ENCODE results near the gene HOXD3. TPM values are rescaled to one million over a fixed set of nuclear protein-coding genes. Genes with fewer than 3 reads are reported as not detected.

Gene HOXD3
- total RNA-seq, 4 donors from 2014 or later, result 0.56 to 3.1 (median 1.7) TPM; not detected in 1

DNA sequence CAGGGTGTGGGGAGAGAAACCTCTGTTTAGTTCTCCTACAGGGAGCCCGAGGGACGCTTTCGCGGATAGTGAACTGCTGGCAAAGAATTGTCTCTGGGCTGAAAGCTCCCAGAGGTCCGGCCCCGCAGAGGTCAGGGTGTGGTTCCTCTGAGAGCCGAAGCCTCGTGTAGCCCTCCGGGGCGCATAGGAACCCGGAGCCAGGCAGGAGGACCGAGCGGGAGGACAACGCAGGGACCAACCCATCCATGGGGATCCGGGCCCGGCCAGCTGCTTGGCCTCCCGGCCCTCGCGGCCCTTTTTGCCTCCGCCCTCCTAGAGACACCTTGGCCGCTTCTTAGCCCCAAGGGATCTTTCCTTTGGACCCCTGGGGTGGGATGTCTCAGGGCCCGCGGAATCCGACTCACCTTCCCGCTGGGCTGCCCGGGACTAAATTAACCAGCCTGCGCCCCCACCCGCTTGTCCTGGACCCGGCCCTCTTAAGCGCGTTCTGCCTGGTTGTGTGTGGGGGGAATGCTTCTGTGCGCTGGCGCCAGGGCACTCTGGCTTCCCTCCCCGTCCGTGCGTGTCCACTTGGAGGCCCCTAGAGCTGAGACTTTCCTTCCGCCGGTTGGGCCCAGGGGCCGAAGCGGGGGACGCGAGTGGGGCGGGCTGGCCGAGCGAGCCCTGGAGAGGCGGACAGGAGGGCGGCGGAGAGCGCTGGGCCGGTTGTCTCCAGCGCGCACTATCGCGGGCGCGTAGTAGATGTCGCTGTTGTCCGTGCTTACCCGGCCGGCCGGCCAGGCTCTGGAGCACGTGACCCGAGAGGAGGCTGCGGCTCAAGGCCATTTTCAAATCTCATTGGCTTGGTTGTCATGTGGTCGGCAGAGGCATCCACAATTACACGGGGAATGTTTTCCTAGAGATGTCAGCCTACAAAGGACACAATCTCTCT lies 41.0 kb upstream of the HOXD3 start, which contains the start of gene HOXD10:
HOXD10 (plus strand) TSS at position 896 of the 931 bp plus-strand sequence. CDS start 56 bp downstream, outside the sequence.
- no peak within 1 kb of the TSS for H3K4me3 ChIP-seq (ENCODE audit: low read depth, poor library complexity, severe bottlenecking)
- TF ChIP-seq, protein P1, sequence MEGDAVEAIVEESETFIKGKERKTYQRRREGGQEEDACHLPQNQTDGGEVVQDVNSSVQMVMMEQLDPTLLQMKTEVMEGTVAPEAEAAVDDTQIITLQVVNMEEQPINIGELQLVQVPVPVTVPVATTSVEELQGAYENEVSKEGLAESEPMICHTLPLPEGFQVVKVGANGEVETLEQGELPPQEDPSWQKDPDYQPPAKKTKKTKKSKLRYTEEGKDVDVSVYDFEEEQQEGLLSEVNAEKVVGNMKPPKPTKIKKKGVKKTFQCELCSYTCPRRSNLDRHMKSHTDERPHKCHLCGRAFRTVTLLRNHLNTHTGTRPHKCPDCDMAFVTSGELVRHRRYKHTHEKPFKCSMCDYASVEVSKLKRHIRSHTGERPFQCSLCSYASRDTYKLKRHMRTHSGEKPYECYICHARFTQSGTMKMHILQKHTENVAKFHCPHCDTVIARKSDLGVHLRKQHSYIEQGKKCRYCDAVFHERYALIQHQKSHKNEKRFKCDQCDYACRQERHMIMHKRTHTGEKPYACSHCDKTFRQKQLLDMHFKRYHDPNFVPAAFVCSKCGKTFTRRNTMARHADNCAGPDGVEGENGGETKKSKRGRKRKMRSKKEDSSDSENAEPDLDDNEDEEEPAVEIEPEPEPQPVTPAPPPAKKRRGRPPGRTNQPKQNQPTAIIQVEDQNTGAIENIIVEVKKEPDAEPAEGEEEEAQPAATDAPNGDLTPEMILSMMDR (IDR thresholded peaks at IDR 0.05), result no peak
- TF ChIP-seq POLR2A (IDR thresholded peaks at IDR 0.05), result no peak
- intact Hi-C loops (cut with DNase I; ENCODE audit: low total_unique reads), result no loop called here
- 12 to 15% methylated on average over 36 to 65 of the region's 66 CpGs for WGBS, 2 donors
- peak in 1 of 2 donors; percentile 90 for DNase-seq (ENCODE audit: low spot score in 2 of 2)

DNA sequence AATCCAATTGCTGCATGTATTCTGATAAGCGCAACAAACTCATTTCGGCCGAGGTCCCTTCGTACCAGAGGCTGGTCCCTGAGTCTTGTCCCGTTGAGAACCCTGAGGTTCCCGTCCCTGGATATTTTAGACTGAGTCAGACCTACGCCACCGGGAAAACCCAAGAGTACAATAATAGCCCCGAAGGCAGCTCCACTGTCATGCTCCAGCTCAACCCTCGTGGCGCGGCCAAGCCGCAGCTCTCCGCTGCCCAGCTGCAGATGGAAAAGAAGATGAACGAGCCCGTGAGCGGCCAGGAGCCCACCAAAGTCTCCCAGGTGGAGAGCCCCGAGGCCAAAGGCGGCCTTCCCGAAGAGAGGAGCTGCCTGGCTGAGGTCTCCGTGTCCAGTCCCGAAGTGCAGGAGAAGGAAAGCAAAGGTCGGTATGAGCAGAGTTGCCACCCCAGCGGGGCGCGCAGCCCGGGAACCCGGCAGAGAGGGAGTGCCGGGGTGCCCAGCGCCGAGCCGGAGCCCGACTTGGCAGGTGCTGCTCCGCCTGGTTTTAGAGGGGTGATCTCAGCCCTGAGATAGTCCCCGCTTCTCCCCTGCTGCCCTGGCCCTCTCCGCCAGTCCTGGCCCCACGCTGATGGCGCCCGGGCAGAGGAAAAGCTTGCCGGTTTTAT lies 39.8 kb upstream of the HOXD3 start:
- no peak for TF ChIP-seq POLR2A (IDR thresholded peaks at IDR 0.05)
- TF ChIP-seq, protein P1 (IDR thresholded peaks at IDR 0.05), result no peak
- 15 to 16% methylated on average over 29 to 34 of the region's 40 CpGs for WGBS, 2 donors

DNA sequence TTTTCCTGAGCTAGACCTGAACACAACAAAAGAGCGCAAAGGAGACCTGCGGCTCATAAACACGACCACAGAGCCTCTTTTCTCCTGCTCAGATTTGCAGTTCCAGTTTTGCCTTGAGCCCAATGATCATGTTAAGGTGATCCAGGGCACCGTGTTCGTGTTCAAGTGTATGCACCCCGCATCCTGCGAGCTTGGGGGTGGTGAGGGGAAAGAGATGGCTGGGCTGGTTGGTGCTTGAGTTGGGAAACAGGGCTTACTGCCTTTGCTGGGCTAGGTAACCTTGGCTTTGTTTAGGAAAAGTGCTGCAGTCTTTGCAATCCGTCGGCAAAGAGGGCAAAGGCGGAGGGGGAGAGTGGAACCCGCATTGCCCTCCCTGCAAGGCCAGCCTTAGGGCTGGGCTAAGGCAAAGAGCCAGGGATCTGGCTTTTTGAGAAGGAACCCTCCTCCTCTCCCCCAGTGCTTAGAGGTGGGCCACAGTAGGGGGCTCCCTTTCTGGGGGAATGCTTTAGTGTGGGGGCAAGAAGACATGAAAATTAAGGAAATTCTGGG lies 39.2 kb upstream of the HOXD3 start:
- H3K4me3 ChIP-seq (ENCODE audit: low read depth, poor library complexity, severe bottlenecking), result no peak overlapping the region
- WGBS, 2 donors, result 14 to 29% methylated on average over 11 of the region's 11 CpGs
- intact Hi-C loops (cut with DNase I; ENCODE audit: low total_unique reads), result no loop called here
- peak in 1 of 2 donors; percentile 56 for DNase-seq (ENCODE audit: low spot score in 2 of 2)
- TF ChIP-seq, protein P1 (IDR thresholded peaks at IDR 0.05), result no peak
- TF ChIP-seq POLR2A (IDR thresholded peaks at IDR 0.05), result no peak

More for the DNA sequence above, 39.8 kb upstream of the HOXD3 start:
- intact Hi-C loops (cut with DNase I; ENCODE audit: low total_unique reads), result no loop called here
- no peak overlapping the region for H3K4me3 ChIP-seq (ENCODE audit: low read depth, poor library complexity, severe bottlenecking)
- DNase-seq (ENCODE audit: low spot score in 2 of 2), result peak in 1 of 2 donors; percentile 74

DNA sequence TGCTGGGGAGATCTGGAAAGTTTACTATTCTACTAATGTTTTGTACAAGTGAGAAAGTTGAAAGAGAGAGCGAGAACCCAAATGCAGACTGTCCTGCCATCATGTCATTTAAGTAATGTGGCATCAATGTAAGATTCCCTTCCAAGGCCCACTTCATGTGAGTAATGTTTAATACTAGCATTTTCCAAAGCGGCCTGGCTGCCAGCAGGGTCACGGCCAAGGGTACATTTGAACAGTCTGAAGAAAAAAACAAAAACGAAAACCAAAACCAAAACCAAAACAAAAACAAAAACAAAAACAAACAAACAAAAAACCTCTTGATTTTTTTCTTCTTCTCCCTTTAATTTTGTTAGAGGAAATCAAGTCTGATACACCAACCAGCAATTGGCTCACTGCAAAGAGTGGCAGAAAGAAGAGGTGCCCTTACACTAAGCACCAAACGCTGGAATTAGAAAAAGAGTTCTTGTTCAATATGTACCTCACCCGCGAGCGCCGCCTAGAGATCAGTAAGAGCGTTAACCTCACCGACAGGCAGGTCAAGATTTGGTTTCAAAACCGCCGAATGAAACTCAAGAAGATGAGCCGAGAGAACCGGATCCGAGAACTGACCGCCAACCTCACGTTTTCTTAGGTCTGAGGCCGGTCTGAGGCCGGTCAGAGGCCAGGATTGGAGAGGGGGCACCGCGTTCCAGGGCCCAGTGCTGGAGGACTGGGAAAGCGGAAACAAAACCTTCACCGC lies 38.3 kb upstream of the HOXD3 start:
- no peak overlapping the region for H3K4me3 ChIP-seq (ENCODE audit: low read depth, poor library complexity, severe bottlenecking)
- TF ChIP-seq POLR2A (IDR thresholded peaks at IDR 0.05), result no peak
- TF ChIP-seq, protein P1 (IDR thresholded peaks at IDR 0.05), result no peak
- intact Hi-C loops (cut with DNase I; ENCODE audit: low total_unique reads), result no loop called here
- 21 to 33% methylated on average over 24 of the region's 24 CpGs for WGBS, 2 donors
- peak in 1 of 2 donors; percentile 90 for DNase-seq (ENCODE audit: low spot score in 2 of 2)

All from lower leg skin (tissue), 4 donors.